HG03432 (cell line): ENCODE data around the gene PSD4.

Experiments used
- ATAC-seq: cut with Tn5 transposase; IDR thresholded peaks from one replicate; pipeline ENCODE4 v1.9.1; 2021; ENCODE audit warnings: mild to moderate bottlenecking, moderate library complexity; ENCODE audit not compliant: unreplicated experiment

PSD4 gene

DNA sequence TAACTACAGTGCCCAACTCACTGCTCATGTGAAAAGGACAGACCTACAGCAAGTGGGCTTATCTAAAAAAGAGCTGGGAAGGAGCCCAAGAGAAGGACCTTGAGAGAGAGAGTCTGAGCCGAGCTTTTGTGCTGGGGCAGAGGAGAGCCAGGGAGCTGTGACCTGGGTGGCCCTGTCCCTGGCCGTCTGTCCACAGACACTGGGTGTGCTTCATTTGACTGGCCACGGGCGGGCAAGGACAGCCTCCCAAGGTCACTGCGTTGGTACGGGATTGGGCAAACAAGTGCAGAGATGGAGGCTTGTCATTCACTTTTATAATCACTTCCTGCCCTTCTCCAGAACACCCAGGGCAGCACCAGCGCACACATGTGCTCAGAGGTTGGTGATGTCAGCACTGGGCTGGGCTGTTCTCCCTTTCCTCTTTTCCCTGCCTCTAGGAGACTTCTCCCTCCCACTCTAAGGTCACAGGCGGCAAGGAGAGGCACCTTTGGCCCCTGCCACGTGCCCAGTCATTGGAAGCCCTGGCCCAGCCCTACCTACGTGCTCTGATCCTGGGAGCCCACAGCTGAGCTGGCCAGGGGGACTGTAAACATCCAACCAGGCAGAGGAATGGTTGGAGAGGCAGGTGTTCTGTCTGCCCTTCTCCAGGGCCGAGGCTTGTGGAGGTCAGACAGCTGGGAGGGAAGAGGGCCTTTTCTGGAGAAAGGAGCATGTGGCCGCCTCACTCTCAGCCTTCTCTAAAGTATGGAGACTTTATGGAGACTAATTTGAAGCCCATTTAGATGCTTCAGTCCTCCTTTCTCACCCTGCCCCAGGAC lies 6.4 kb upstream of the PSD4 start:
- no peak for ATAC-seq

DNA sequence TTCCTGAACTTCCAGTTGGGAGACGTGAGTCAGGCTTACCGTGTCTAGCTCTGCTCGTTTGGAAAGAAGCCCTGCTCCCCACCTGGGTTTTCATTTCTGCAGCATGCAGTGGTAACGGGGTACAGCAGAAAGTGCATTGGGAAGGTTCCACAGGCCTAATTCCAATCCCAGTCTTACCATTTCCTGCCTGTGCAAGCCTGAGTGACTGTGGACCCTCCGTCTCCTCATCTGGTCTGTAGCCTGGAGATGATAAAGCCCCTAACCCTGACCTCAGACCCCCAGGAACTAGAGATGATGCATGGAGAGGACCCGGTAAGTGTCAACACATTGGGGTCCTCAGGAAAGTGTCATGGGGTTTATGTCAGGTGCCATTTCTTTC lies 5.8 kb upstream of the PSD4 start:
- ATAC-seq = no peak

DNA sequence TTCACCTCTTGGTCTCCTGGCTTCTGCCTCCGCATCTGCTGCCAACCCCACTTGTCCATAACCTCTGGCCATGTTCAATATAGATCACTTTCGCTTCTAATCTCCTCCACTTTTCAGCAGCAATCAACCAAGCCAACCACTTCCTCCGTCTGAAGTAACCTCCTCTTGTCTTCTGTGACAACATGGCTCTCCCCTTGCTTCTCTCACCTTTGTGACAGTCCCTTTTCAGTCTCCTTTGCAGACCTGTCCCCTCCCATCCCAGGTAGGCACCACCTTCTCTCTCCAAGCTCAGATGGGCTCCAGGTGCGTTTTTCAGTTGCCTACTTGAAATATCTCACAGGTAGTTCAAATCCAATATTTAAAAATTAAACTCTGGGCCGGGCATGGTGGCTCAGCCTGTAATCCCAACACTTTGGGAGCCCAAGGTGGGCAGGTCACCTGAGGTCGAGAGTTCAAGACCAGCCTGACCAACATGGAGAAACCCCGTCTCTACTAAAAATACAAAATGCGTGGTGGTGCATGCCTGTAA lies 4.7 kb upstream of the PSD4 start:
- ATAC-seq = no peak

DNA sequence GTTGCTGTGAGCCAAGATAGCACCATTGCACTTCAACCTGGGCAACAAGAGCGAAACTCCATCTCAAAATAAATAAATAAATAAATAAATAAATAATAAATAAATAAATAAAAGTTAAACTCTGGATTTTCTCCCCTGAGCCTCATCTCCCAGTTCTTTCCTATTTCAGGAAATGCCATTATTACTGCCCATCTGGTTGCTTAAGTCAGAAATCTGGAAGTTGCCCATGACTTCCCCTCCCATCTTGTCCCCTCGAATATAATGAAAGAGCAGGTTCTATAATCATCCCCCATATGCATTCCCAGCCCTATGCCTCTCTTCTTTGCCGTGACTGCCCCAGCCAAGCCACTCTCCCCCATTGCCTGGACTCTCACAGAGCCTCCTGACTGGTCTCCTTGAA lies 4.2 kb upstream of the PSD4 start:
- ATAC-seq = no peak

DNA sequence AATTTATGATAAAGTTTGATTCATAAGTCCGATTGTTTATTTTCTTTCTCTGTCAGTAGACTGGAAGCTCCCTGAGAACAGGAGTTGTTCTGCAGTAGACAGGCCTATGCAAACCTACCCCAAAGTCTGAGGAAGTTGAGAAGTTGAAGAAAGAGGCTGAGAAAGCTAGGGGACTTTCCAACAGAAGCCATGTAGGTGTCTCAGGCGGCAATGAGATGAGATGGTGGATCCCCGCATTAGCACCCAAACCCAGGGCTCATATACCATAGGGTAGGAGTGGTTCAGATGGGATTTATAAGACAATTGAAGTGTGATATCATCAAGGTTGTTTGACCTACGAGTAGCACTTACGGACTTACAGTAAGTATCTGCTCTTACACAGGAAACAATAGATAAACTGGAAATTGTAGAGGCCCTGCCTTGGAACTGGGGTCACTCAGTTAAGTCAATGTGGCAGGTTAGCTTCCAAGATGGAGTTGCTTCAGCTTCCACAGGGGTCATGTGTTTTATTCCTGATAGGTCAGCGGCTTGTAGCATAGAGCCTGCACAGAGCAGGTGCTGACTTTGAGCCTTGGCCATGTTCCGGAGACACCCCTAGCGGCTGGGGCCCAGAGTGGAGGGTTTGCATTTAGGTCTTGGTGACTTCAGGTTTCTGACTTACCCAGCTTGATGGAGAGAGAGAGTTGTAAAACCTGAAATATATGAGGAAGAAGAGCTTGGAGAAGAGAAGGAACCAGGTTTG lies 2.3 kb upstream of the PSD4 start:
- no peak for ATAC-seq

DNA sequence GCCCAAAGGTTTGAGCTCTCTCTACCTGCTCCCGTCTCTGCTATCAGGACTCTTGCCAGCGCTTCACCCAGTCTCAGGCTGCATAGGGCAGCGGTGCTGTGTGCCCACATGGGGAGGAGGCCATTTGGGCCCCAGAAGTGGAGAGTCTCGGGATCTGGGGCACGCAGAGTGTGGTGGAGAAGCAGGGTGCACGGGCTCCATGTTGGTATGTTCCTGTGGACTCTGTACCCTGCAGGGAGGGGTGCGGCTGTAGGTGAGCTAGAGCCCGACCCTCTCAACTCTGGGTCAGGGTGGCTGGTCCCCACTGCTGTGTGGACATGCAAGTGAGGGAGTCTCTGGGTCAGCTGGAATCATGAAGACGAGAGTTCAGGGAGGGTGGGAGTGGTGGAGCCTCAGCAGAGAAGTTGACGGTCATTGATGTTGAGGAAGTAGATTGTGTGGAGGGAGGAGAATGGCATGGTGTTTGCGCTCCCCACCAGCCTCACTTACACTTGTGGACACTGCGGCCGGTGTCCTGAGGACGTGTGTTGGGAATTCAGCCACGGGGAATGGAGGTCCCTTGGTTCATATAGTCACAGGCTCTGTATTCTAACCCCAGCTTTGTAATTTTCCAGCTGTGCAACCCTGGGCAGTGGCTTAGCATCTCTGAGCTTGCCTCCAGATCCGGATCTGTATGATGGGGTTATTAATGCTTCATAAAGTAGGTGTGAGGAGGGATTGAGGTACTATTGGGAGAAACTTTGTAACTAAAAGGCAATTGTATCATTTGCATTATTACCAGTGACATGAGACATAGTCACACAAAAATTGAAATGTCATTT lies 840 bp upstream of the PSD4 start:
- no peak for ATAC-seq

DNA sequence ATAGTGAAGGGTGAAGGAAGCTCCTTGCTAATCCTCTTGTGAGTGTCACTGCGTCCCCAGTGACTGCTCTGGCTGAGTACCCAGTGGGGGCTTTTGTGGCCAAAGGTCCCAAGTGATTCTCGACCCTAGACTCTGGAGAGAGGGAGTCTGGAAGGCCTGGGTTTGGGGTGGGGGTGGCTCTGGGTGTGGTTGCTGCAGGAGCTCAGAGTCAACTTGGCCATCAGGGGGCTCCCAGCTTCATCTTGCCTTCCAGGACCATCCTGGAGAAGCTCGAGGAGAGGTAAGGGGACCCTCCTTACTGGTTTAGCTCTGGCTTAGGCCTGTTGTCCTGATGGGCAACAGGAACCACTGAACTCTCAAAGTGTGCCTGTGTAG lies 592 bp downstream of the PSD4 start:
- no peak for ATAC-seq

DNA sequence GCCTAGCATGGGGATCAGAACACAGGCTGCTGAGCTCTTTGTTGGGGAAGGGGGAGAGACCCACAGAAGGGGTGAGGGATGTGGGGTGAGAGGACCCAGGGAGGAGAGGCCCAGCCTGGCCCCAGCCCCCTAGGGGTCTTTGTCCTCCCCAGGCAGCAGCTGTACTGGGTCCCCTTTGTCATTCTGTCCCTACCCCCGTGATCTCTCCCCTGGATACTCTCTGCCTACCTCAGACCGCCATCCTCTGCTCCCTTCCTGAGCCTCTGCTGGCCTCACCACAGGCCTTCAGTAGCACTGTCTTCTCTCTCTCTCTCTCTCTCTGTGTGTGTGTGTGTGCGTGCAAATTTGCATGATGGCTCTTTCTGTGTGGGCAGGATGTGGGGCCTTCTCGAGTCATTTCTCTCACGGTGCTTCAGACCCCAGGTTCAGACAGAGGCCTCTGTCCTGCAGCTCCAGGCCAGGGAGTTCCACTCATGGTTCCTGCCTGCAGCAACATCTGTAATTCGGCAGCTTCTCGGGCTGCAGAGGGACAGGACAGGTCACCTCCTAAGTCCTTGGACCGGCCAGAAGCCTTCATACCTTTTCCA lies 1.4 kb downstream of the PSD4 start:
- ATAC-seq = peak; percentile 72

DNA sequence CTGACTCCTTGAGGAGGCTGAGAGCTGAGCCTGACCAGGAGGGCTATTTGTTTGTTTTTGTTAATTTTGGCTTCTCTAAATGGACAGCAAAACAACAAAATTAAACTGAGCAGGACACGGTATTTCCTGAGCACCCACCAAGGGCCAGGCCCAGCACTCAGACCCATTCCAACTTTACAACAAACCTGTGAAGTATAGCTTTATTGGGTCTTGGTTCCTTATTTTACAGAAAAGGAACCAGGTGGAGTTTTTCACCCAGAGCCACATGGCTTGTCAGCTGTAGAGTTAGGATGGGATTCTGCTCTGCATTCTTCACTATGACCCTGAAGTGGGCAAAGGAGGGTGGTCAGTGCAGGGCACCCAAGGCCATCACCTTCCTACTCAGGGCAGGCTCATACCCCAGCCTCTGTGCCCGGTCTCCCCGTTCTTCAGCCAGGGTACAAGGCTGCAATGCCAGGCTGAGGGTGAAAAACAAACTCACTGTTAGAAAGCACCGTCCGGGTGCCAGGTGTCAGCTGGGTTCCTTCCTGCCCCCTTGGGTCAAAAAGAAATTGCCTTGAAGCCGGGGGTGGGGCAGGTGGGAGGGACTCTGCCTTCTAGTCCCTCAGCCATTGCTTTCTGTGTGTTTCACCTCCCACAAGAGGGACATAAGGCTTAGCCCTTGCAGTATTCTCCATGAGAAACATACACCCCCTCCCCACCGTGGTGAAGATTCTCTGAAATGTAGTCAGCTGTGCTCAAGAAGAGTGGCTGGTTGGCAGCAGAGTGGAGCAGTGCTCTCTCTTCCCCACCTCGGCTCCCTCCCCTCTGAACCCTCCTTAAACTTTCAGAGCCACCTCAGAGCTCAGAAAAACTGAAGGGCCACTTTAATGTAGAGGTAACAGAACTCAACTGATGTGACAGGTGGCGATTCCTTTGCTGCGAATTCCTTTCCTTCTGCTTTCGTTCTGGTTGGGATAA lies 2.2 kb downstream of the PSD4 start:
- ATAC-seq = no peak

DNA sequence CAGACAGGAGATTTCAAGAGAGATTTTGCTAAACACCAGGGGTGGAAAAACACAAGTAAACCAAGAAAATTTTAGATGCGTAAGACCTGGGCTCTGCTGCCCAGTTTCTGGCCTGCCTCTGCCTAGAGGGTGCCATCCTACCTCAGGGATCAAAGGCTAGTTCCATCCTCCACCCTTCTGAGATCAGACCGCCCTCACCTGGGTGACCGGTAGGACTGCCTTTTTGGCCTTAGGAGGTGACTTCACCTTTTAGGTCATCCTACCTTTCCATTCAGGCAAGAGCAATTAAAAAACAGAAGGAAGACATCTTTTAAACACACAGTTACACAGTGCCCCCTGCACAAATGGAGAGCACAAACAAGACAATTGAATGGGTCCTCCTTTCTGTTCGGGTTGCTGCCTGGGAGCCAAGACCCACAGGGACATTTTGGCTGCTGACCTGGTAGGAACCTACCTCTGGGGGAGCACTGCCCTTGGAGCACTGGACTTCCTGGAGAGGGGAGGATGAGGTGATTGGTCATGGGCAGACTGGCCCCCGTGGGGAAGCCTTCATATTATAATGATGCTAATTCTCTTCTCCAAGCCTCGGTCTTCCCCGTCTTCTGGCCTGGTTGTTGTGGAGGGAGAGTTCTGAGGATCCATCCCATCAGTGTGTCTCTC lies 3.1 kb downstream of the PSD4 start:
- no peak for ATAC-seq

DNA sequence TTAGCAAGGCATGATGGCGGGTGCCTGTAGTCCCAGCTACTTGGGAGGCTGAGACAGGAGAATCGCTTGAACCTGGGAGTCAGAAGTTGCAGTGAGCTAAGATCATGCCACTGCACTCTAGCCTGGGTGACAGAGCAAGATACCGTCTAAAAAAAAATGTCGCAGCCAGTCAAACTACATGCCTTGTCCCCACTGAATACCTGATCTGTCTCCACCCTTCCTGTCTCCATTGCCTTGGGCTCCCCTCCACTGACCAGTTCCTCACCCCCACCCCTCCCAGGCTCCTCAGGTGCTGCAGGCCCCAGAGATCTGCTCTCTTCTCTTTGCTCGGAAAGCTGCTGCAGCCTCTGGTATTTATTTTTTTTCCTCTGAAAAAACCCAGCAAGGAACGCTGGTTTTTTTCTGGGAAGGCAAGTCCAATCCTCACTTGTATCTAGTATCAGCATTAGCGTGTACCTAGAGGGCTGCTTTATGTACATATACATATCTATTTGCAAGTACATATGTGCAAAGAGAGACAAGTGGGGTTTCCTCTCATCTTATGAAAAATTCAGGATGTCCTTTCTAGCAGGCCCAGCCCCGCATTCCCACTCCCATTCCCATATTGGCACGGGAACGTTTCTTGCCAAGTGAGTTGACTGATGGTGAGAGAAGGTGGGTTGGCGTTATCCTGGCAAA lies 4.4 kb downstream of the PSD4 start:
- ATAC-seq = no peak

DNA sequence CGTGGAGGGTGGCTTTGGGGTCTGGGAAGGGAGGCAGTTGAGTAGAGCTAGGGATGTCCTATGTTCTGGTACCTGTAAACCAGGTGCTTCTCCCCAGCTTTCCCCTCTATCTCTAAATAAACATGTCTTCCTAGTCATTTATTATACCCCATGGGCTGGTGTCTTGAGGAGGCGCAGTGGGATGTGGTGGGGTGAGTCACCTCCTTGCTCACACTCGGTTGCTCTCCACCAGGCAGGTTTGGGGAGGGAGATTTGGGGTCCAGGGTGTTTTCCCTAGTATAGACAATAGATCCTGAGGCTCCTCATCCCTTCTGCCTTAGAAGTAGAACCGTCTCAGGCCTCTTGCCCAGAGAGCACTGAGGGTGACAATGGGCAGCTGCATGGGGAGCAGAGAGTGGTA lies 5.1 kb downstream of the PSD4 start:
- no peak for ATAC-seq

DNA sequence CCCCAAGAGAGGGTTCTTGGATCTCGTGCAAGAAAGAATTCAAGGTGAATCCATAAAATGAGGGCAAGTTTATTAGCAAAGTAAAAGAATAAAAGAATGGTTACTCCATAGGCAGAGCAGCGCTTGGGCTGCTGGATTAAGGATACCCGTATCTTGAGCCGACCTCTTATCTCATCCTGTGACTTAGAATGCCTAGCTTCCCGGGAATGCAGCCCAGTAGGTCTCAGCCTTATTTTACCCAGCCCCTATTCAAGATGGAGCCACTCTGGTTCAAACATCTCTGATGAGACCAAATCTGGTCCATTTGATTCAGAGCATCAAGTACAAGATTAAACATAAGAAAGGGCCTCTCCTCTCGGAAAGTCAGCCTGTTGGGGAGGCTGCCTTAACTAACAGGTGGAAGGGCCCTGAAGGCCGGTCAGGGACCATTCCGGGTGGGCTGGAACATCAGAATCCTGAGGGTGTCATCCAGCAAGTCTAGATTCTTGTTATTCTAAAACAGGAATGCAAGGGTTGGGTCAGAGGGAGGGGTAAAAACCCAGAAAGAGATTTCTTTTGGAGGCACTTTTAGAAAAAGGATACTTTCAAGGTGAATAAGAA lies 5.8 kb downstream of the PSD4 start:
- no peak for ATAC-seq

DNA sequence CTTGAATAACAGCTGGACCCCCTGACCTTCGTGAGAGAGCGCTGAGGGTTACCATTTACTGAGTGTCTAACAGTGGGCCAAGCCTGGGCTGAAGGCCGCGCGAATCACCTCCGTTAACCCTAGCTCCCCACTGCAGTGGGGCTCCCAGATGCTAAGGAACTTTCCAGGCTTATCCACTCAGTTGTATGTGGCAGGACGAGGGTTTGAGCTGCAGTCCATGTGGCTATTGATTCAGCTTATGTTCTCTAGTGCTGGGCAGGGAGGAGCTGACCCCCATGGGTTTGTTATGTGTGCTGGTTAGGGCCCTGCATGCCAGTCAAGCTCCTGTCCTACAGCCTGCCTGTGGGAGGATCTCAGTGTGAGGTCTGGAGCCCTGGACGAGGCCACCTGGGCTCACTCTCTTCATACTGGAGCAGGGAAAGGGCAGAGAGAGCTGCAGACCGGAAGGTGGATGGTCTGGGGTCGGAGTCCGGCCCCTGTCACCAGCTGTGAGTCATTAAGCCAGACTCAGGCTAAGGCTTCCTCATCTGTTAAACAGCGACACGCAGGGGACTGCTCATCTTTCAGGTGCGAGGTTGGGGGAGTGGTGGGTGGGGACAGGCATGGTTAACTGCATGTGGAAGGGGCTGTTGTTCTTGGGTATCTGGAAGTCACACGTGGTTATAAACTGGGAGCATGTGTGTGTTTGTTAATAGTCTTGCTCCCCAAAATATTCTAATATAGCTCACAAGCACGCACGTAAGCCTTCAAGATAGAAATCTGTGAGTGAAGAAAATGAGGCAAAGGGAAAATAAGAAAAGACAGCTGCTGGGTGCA lies 6.6 kb downstream of the PSD4 start:
- ATAC-seq = no peak

DNA sequence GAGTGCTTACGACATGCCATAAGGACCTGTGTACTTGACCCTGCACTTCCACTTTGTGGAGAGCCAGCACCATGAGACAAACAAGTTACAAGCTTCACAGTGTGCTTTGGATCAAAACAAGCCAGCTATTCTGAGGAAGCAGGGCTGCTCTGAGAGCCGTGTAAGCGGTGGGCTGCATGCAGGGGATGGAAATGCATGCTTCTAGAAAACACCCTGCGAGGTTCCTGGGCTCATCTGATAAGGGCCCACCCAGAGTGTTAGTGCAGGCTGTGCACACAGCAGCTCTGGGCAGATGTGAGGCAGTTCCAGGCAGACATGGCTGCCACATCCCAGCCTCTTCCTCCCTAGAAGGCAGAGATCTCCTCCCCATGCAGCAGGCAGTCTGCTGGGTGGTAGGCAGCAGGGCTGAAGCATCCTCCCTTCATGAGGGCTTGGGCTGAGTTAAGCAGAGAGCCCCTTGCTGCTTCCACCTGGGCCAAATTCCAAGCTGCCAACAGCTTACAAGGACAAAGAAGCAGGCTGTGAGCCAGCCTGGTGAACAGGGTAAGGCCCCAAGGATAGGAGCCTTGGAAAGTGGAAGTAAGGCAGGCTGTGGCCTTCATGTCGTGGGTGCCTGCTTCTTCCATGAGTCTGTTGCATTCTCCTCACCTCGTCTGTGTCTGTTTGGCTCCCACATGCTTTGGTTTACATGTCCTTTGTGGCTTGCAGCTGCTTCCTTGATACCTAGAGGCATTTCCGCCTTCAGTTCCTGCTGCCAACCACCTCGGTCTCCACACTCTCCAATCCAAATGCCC lies 7.7 kb downstream of the PSD4 start:
- no peak for ATAC-seq

DNA sequence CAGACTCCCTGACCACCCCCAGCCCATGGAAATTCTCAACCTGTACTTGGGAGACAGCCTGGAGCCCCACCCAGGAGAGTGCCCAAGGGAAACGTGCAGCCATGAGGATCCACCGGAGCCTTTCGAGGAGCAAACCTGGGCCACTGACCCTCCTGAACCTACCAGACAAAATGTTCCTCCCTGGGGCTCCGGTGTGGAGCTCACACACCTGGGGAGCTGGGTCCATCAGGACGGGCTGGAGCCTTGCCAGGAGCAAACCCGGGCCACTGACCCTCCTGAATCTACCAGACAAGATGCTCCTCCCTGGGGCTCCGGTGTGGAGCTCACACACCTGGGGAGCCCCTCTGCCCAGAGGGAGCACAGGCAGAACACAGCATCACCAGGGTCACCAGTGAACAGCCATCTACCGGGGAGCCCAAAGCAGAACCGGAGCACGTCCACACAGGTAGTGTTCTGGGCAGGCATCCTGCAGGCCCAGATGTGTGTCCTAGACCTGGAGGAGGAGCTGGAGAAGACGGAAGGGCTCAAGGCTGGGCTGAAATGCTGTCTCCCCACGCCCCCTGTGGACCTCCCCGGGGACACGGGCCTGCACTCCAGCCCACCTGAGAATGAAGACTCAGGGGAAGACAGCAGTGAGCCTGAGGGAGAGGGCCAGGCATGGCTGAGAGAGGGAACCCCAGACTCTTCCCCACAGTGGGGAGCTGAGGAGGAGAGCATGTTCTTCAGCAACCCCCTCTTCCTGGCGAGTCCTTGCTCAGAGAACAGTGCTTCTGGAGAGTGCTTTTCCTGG lies 8.9 kb downstream of the PSD4 start:
- ATAC-seq = no peak
